Chondrocyte (in vitro differentiated cells): ENCODE measurements around the gene KRT13. TPM values are rescaled to one million over a fixed set of nuclear protein-coding genes. Genes with fewer than 3 reads are reported as not detected.

Experiments used
- DNase-seq: peaks from one replicate; pipeline ENCODE4 v3.0.0; 2021; ENCODE audit warnings: mixed read lengths, low spot score
- H3K27ac Mint-ChIP-seq: one replicate; pipeline ENCODE4 v1.8.0; 2021; ENCODE audit warnings: mild to moderate bottlenecking, moderate library complexity, mixed read lengths; ENCODE audit not compliant: unreplicated experiment
- H3K27me3 Mint-ChIP-seq: 2 replicates; pipeline ENCODE4 v1.8.0; 2021; ENCODE audit warnings: low read depth, mixed read lengths
- H3K36me3 Mint-ChIP-seq: 2 replicates; pipeline ENCODE4 v1.8.0; 2021; ENCODE audit warnings: low read depth, mixed read lengths
- H3K4me1 Mint-ChIP-seq: 2 replicates; pipeline ENCODE4 v1.8.0; 2021; ENCODE audit warnings: low read depth, mild to moderate bottlenecking, mixed read lengths
- H3K4me3 Mint-ChIP-seq: one replicate; pipeline ENCODE4 v1.8.0; 2021; ENCODE audit warnings: mild to moderate bottlenecking, moderate library complexity, mixed read lengths; ENCODE audit not compliant: unreplicated experiment
- H3K9me3 Mint-ChIP-seq: 2 replicates; pipeline ENCODE4 v1.8.0; 2021; ENCODE audit warnings: low read depth, mixed read lengths
- total RNA-seq: library from RNA; stranded (reverse); gene quantifications from 3 replicates; pipeline ENCODE4 v1.2.1, GENCODE V29; 2021
- TF ChIP-seq, protein P1 (sequence below): fragments of 200-600 bp; sonication (generic); IDR thresholded peaks from 2 replicates; pipeline ENCODE4 v1.5.0; 2021; ENCODE audit warnings: antibody characterized with exemption, mild to moderate bottlenecking, moderate library complexity

The KRT13 gene
- total RNA-seq, 1 donor from 2014 or later: not detected

DNA sequence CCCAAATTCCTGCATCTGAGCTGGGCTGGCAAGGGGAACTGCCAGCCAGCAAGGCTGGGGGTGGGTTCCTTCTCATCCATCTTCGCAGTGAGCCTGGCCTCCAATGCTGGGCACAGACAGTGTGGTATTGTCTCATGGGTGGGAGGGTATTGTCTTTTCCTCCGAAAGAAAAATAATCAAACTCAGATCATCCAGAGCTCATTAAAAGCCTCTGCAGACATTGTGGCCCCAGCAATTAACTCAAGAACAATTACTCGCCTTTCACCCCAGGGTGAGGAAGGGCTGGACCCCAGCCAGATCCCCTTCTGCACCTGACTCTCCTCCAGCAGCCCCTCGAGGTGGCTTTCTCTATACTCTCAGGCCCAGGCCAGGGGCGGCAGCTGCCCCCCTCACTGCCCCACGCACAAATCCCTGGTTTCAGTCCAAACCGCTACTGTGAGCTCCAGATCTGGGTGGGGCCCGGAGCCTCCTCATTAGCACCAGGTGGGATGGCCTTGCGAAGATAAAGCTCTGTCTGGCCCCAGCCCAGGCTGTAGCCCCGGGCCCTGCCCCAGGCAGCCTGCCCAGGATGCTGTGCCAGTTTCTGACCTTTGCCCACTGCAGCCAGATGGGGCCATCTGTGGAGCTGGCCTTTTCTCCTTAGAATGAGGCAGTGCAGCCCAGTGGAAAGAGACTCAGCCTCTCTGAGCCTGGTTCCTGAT, 15.6 kb upstream of the KRT13 start:
- Mint-ChIP-seq H3K9me3 (no peaks in the 10 kb centered on the region), H3K4me1 (peaks cover 8% of the 10 kb centered on the region), H3K27me3 (peaks cover 3% of the 10 kb centered on the region), H3K4me3 (no peak overlapping the region), H3K27ac (no peak overlapping the region), H3K36me3 (no peaks in the 10 kb centered on the region)
- DNase-seq: no peak
- TF ChIP-seq, protein P1, sequence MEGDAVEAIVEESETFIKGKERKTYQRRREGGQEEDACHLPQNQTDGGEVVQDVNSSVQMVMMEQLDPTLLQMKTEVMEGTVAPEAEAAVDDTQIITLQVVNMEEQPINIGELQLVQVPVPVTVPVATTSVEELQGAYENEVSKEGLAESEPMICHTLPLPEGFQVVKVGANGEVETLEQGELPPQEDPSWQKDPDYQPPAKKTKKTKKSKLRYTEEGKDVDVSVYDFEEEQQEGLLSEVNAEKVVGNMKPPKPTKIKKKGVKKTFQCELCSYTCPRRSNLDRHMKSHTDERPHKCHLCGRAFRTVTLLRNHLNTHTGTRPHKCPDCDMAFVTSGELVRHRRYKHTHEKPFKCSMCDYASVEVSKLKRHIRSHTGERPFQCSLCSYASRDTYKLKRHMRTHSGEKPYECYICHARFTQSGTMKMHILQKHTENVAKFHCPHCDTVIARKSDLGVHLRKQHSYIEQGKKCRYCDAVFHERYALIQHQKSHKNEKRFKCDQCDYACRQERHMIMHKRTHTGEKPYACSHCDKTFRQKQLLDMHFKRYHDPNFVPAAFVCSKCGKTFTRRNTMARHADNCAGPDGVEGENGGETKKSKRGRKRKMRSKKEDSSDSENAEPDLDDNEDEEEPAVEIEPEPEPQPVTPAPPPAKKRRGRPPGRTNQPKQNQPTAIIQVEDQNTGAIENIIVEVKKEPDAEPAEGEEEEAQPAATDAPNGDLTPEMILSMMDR: no peak

GRCh38 chr17:41519501-41520224, 14.3 kb upstream of the KRT13 start:
- no peak for DNase-seq
- Mint-ChIP-seq H3K27ac (no peak overlapping the region), H3K9me3 (no peaks in the 10 kb centered on the region), H3K4me3 (no peak overlapping the region), H3K36me3 (no peaks in the 10 kb centered on the region), H3K27me3 (peaks cover 7% of the 10 kb centered on the region), H3K4me1 (peaks cover 8% of the 10 kb centered on the region)
- TF ChIP-seq, protein P1: no peak

- TF ChIP-seq, protein P1: no peak
- H3K27me3 Mint-ChIP-seq: peaks cover 11% of the 10 kb centered on the region
- no peak within 1 kb of the TSS for H3K4me3 Mint-ChIP-seq
- H3K9me3 Mint-ChIP-seq: no peaks in the 10 kb centered on the region
- H3K36me3 Mint-ChIP-seq: no peaks in the 10 kb centered on the region
- H3K27ac Mint-ChIP-seq: no peak within 1 kb of the TSS
- H3K4me1 Mint-ChIP-seq: peaks cover 8% of the 10 kb centered on the region
- DNase-seq: no peak
Observed at GRCh38 chr17:41518789-41519449, 13.5 kb upstream of the KRT13 start, which contains the start of gene KRT15. TSS of gene KRT15 (minus strand) at chr17:41518890. CDS start at chr17:41518827, 63 bp downstream.

DNA sequence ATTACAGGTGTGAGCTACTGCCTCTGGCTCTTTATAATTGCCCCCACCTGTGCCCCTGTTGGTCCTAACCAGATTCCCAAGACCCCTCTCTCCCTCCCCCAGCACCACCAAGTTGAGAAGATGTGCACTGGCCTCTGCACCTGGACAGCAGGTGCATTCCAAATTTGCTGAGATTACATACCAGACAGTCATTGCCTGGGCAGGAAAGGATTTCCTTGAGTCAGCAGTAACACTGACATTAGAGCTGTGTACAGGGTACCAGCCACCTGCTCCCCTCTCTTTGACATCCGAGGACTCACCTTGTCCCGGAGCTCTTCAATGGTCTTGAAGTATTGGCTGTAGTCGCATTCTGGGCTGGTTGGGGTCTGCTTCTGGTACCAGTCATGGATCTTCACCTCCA, 12.6 kb upstream of the KRT13 start:
- Mint-ChIP-seq H3K4me1 (peaks cover 5% of the 10 kb centered on the region), H3K27me3 (peaks cover 11% of the 10 kb centered on the region), H3K9me3 (no peaks in the 10 kb centered on the region), H3K27ac (no peak overlapping the region), H3K36me3 (no peaks in the 10 kb centered on the region), H3K4me3 (no peak overlapping the region)
- TF ChIP-seq, protein P1: no peak
- no peak for DNase-seq

DNA sequence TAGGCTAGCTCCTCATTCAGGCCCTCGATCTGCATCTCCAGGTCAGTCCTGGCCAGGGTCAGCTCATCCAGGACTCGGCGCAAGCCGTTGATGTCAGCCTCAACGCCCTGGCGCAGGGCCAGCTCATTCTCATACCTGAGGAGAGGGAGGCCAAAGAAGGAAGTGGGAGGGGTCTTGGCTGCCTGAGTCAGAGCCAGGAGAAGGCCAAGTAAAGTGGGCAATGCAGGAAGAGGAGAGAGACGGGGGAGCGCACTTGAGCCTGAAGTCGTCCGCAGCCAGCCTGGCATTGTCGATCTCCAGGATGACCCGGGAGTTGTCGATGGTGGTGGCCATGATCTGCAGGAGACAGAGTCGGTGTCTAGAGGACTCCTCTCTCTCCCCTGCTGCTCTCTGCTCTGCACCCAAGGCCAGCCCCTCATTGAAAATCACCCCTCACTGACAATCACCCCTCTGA, 11.4 kb upstream of the KRT13 start:
- TF ChIP-seq, protein P1: no peak
- no peaks in the 10 kb centered on the region for H3K36me3 Mint-ChIP-seq
- H3K27ac Mint-ChIP-seq: no peak overlapping the region
- no peaks in the 10 kb centered on the region for H3K9me3 Mint-ChIP-seq
- H3K4me1 Mint-ChIP-seq: peaks cover 4% of the 10 kb centered on the region
- H3K4me3 Mint-ChIP-seq: no peak overlapping the region
- peaks cover 11% of the 10 kb centered on the region for H3K27me3 Mint-ChIP-seq
- DNase-seq: no peak
